HG03571 (cell line): ENCODE data around the gene CALHM1.

ENCODE experiments used
- ATAC-seq: cut with Tn5 transposase; IDR thresholded peaks from one replicate; pipeline ENCODE4 v1.9.1; 2021; ENCODE audit not compliant: unreplicated experiment

The CALHM1 gene

DNA sequence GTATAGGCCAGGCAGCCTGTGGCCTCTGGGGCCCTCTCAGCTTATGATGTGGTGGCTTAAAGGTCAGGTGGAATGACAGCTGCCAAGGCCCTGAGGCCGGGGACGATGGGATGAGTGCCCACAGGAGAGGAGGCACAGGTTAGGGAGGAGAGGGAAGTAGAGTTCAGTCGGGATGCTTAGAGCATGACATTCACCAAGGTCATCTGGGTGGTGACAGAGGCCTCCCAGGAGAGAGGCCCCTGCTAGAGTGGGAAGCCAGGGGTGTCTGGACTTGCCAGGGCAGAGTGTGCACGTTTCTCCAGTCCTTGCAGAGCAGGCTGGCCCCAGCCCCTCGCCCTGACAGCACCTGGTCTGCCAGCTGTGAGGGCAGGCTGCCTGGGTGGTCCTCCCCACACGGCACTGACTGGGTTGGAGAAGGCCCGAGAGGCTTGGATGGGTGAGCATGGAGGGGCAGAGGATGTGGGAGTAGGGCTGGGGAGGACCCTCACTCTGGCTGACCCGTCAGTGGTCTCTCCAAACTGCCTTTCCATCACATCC is 1.5 kb downstream of the CALHM1 start:
- no peak for ATAC-seq

DNA sequence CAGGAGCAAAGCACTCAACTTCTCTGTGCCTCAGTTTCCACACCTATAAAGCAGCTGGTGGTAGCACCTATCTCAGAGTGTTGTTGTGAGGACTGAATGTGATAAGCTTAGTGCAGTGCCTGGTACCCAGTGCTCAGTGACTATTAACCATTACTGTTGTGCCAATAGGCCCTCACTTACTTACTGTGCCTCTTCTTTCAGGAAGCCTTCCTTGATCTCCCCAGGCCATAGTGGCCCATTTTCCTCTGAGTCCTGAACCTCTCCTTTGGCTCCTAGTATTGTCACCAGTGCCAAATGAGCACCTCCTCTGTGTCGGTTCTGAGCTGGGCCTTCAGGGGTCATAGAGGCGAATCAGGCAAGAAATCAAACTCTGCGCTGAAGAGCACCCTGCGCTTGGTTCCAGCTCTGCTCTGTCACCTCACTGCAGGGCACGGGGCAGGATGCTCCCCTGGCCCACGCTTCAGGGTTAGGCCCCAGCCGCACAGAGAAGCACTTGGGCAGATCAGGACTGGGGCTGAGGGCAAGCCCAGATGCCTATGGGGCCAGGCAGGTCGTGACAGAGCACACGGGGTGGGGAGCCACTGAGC is 2.5 kb downstream of the CALHM1 start:
- ATAC-seq, result no peak

DNA sequence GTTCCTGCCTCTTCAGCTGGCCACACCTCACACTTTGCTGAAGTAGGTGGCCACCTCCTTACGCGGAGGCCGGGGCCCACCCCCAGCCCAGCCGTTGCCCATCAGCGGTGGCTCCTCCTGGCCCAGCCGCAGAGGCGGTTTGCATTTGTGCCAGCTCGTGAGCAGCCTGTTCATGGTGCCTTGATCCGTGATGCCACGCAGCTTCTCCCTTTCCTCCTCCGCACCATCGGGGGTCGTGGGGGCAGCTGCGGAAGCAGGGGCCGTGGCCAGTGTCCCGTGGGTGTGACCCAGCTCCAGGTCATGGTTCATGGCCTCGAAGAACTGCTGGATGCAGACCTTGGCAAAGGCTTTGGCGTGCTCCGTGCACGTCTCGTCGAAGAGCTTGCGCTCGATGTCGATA is 3.5 kb downstream of the CALHM1 start:
- ATAC-seq, result no peak

DNA sequence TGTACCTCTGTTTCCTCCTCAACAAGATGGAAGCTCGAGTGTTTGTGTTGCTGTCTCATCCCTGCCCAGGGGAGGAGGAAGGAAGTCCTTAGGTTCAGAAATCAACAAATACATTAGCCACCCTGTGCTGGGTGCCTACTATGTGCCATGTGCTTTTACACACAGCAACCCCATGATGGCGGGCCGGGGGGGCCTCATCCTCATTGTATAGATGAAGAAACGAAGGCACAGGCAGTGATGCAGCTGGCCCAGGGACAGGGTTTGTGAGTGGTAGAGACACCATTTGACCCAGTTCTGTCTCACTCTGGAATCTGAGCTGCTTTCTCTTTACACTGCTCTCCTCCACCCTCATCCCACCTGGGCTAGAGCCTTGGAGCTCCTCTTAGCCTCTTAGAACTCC is 4.7 kb downstream of the CALHM1 start:
- no peak for ATAC-seq

DNA sequence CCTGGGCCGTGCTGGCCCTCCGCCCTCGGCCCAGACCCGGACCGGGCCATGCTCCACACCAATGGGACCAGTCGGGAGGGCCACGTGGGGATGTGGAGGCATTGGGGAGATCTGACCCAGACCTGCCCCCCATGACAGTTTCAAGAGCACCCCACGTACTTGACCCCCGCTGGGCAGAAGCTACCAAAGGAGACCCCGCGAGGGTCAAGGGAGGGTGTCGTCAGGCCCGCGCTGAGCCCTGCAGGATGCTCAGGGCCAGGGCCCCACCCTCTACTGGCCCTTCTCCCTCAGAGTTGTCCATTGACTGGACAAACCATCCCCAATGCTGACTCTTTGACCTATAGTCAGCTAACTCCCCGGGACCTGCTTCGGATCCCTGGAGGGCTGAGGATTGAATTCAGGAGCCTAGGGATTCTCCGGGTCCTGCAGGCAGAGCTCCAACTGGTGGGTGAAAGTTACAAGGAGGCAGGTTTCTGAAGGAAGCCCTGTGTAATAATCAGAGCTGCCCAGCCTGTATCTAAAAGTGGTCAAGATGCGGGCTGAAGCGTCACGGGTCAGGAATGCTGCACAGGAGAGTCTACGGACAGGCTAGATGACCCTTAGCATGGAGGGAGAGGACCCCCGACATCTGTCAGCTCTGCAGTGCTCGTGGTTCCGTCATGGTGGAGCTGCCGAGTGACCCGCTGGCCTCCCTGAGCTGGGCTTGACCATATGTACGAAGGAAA is 6.0 kb downstream of the CALHM1 start:
- no peak for ATAC-seq

DNA sequence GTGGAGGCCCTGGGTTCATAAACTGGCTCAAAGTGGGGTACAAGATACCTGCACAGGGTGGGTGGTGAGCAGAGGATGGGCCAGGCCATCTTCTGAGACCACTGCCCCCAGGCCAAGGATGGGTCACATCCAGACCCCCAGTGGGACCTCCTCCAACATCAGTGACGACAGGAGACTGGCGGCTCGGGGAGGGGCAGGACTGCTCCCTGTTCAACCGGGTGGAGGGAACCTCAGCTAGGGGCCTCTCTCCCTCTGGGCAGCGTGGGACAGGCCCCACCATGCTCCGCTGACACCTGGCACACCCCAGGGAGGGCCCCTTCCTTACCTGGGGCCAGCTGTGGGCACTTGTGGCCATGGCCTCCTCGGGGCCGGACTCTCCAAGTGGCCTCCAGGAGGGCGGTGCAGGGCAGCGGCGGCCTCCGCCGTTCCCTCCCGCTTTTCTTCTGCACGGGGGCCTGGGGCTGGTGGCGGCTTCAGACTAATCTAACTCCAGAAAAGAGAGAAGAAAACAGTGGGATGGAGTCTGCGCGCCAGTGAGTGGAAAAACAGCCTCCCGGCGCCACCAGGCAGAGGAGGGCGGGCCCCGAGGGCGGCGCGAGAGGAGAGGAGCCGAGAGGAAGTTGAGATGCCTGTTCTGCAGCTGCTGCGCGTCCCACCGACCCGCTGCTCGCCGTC is 6.7 kb downstream of the CALHM1 start, which contains the start of gene CALHM2:
Gene CALHM2, minus strand, starts transcription at position 540 of the 675 bp plus-strand sequence. CDS start 2,429 bp downstream, outside the sequence.
- peak; percentile 58 for ATAC-seq

DNA sequence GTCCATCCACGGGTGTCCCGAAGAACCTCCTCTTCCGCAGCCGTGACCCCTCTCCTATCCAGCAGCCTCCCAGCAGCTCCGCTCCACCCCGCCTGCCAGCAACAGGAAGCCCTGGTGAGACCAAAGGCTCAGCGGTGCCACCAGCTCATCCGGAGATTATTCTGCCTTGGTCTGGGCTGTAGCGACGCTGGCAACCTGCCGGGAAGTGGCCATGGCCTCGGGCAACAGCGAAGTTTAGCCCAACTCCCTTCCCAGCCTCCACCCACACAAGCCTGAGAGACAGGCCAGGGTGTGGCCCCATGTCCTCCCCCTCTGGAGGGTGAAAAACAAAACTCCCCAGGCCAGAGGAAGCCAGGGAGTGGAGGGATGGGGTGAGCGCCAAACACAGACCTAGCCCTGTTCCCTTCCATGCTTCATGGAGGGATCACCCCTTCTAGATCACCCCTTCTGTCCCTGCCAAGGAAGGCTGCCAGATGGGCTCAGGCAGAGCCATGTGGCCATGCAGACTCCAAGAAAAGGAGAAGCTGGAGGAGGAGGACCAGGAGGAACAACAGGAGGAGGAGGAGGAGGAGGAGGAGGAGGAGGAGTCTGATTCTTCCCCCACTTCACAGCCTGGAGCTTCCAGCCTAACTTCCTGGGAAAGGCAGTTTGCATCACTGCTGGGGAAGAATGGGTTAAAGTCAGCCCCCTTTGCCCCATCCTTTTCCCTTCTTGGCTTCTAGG is 7.4 kb downstream of the CALHM1 start:
- ATAC-seq, result no peak

DNA sequence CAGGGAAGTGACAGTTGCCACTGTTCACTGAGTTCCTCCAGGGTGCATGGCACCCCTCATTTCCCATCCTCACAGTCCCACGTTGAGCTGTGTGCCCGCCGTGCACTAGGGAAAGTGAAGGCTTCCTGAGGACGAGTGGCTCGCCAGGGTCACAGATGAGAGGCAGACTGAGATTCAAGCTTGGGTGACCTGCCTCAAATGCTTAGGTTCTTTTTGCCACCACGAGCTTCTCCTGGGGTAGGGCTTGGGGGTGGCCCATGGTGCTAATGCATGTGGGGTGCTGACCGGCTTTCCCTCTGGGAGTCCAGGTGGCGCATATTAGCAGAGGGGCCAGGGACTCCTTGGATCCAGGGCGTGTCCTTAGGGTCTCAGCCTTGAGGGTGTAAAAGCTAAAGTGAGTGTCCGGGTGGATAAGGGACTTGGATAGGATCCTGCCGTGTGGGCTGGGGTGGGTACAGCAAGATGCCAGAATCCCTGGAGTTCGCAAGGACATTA is 8.5 kb downstream of the CALHM1 start:
- no peak for ATAC-seq

DNA sequence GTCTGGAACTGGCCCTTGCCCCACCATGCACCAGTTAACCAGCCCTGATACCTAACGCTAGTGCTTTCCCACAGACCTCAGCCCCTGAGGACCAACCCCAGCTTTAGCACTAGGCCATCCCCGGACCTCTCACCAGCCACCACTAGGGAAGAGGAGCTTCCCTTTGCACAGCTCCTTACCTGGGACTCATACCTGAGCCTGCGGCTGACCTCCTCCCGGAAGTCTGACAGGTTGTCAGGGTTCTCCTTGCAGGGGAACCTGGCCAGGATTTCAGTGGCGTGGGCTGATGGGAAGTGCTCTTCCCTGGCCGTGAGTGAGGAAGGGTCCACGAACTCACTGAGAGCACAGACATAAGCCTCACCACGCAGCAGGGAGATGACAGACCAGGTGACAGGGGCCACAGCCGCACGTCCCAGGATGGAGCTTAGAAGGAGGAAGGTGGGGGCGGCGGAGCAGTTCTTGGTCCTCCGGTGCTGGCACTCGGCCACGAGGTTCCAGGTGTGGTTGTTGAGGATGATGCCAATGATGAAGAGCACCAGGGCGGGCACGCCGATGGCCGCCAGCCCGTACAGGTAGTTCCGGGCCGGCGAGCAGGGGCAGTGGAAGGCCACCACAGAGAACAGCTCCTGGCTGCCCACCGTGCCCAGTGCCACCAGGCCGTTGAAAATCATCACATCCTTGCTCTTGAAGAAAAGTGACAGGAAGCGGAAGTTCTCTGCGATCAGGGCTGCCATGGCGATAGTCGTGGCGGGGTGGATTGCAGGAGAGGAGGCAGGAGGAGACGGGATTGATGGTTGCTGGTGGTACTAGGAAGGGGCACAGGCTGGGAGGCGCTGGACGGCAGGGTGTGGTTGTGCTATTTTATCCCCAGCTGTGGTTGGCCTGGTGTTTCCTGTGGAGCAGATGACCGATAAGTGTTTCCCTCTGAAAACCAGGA is 9.2 kb downstream of the CALHM1 start:
- no peak for ATAC-seq

DNA sequence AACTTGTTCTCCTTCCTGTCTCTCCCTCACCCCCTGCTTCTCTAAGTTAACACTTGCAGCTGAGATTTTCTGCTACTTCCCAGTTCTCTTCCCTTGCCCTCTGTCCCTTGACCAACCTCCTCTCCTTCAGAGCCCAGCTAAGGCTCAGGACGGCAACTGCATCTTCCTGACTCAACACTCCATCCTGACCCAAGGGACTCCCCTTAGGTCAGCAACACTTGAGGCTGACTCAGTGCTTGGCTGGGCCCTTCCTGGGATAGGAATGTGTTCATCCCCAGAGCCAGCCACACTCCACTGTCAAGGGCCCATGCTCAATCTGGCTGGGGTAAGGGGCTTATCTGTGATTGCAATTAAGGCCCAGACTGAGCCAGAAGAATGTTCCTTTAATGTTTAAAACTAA is 10.0 kb downstream of the CALHM1 start:
- no peak for ATAC-seq

DNA sequence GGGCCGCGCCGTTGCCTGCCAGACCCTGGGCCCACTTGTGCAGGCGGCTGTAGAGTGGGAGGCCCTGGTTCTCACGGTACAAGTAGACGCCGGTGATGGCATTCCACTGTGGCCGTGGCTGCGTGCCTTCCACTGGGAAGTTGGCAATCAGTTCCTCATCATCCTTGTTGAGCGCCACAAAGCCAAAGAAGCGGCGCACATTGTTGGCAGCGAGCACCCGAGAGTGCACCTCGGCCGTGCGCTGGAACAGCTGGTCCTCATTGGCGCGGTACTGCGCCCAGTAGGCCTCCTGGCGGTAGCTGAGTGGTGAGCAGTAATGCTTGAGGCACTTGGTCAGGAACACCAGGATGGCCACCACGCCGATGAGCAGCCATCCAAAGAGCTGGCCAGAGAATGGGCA is 11.5 kb downstream of the CALHM1 start:
- no peak for ATAC-seq

DNA sequence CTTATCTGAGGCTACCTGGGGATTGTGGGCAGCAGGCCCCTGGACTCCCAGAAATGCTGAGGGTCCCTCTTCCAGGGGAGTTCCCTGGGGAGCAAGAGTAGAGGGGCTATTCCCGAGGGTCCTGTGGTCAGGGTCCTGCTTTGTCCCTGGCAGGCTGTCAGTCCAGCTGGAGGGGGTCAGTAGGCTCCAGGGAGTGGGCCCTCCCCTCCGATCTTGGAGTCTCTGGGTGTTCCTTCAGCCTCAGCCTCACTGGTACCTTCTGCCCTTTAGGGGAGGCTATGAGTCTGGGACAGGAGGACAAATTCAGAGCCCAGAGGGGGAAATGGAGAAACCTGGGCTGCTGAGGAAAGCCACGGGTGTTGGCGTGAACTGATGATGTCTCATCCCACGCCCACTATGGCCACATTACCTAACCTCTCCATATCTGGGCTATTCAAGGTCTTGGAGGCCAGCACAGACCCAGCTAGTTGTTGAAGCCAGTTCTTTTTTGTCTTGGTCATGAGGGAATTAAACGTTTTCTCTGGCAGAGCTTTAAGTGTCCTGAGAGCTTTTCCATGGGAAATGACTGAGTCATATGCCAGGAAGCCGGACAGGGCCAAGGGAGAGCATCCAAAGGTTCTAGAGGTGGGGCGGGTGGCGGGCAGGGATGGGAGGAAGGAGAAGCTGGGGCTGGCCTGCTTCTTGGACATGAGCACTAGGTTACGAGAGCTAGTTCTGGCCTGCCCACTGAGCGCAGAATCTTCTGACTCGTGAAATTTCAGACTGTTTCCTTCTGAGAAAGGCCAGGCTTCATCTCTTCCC is 12.7 kb downstream of the CALHM1 start:
- no peak for ATAC-seq

DNA sequence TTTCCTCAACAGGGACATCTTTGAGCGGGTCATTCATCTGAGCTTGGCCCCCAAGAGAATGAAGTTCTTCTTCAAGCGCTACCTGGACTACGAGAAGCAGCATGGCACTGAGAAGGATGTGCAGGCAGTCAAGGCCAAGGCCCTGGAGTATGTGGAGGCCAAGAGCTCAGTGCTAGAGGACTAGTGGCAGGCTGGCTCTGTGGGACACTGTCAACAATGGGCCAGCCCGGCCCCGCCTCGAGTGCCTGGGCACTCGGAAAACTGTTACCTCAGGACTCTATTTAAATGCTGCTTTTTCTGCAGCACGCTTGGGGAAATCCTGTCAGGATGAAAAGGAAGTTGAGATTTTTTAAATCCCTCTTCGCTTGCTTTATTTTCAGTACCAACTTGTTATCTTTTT is 13.3 kb downstream of the CALHM1 start:
- ATAC-seq, result no peak

DNA sequence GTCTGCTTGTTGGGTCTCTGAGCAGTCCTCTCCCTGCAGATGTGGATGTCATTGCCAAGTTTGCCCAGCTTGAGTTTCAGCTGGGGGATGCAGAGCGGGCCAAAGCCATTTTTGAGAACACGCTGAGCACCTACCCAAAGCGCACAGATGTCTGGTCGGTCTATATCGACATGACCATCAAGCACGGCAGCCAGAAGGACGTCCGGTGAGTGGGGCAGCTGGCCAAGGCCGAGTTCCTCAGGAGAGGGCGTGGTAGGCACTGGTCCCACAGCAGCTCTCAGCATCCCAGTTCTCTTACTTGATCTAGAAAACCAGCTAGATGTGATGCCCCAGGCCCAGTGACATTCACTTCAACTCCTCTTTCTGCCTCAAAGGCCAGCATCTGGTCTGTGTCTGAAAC is 14.2 kb downstream of the CALHM1 start:
- ATAC-seq, result no peak

DNA sequence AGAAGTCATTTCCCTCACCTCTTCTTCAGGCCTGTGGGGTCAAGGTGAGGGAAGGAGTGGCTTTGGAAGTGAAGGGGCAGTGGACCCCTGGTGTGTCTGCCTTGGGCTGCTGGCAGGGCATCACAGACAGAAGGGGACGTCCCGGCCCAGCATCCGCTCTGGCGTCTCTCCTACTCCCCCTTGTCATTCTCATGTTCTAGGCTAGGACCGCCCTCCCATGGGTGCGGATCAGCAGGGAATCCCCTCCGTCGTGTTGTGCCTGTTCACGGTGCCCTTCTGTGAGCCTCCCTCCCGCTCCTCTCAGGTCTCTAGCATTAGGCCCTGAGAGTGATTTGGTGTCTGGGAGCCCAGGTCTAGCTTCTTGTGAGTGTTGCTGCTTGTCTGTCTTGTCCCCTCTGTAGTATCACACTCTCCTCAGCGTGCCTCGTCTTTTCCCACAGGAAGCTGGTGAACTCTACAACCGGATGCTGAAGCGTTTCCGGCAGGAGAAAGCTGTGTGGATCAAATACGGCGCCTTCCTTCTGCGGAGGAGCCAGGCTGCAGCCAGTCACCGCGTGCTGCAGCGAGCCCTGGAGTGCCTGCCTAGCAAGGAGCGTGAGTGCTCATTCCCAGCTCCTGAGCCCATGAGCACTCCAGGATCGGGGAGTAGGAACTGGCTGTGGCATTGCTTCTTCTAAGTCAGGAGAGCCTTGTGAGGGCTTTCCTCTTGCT is 15.1 kb downstream of the CALHM1 start:
- no peak for ATAC-seq

DNA sequence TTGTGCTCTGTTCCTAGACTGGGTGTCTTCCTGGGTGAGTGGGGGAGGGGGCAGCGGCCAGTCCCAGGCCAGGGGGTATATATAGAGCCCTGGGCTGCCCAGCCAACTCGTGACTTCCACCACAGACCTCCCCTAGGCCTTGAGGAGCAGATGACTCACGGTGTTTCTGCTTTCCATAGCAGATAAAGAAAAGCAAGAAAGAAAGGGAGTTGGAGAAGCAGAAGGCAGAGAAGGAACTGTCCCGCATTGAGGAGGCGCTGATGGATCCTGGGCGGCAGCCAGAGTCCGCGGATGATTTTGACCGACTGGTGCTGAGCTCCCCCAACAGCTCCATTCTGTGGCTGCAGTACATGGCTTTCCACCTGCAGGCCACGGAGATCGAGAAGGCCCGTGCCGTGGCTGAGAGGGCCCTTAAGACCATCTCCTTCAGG is 16.7 kb downstream of the CALHM1 start:
- no peak for ATAC-seq

DNA sequence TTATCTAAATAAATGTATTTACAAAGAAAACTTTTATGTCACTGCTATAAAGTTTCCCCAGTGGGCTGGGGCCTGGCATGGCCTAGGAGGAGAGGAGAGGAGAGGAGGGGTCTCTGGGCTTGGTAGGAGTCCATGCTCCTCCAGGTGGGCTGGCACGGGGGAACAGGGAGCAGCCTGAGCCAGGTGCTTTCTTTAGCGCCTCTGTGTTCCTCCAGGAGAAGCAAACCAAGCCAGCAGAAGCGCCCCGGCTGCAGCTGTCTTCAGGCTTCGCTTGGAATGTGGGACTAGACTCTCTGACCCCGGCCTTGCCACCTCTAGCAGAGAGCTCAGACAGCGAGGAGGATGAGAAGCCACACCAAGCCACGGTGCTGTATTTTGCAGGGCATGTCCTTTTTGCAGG is 17.1 kb downstream of the CALHM1 start:
- ATAC-seq, result no peak

DNA sequence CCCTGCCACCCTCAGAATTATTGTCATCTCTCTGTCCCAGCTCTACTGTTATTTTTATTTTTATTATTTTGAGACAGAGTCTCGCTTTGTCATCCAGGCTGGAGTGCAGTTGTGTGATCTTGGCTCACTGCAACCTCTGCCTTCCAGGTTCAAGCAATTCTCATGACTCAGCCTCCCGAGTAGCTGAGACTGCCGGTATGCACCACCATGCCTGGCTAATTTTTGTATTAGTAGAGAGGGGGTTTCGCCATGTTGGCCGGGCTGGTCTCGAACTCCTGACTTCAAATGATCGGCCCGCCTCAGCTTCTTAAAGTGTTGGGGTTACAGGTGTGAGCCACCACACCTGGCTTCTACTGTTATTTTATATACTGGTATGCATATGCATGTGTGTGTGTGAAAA is 17.5 kb downstream of the CALHM1 start:
- no peak for ATAC-seq

DNA sequence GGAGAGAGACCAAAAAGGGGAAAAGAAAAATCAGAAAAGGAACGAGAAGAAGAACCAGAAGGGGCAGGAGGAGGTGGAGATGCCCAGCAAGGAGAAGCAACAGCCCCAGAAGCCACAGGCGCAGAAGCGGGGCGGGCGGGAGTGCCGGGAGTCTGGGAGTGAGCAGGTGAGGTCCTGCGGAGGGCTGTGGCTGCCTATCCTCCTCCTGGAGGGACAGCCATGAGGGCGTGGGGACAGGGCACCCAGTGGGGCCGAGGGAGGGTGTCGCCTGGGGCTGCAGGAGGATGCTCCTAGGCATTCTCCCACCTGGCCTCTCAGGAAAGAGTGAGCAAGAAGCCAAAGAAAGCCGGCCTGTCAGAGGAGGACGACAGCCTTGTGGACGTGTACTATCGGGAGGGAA is 18.3 kb downstream of the CALHM1 start:
- no peak for ATAC-seq
